NCI-H187 treated with DMSO at 0.1 percent for 48 hours (cell line): ENCODE results near the gene MED31.
"Not testable (repeated sequence)": the region's sequence is repeated elsewhere in the genome, so short reads cannot be mapped to it uniquely, and the experiment has no call there.

Experiments used
- DNase-seq: peaks from one replicate; lab custom pipeline; 2025; lab: John Stamatoyannopoulos, UW

MED31 gene

DNA sequence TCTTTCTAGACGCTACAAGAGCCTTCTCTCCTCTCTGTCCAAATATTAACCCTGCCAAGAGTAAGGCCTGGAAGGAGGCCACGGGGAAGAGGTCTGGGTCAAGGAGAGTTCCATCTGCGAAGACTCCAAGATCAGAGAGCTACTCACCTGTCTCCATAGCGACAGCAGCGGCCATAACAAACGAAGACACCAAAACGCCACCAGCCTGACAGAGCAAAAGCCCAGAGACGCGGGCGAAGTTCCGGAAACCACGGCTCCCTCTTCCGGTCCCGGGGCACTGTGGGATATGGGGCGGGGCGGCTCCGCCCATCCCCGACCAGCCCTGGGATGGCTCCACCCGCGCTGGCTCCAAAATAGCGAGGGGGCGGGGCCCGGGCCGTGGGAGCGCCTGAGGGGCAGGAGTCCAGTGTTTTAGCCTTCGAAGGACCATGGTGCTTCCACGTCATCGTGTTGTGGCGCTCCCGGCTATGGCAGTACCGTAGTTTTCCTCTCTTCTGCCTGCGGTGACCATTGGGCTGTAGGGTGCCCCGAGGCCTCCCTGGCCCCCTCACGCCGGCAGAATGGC lies at the start of gene MED31, which contains the start of gene C17orf100:
MED31 (minus strand) TSS at position 252 of the 565 bp plus-strand sequence; CDS start at position 175, 77 bp downstream.
C17orf100 (plus strand) TSS at position 409 of the 565 bp plus-strand sequence; CDS start at position 561, 152 bp downstream.
- peak; percentile 28 for DNase-seq

GRCh38 chr17:6700948-6701307 lies 49.5 kb upstream of the MED31 start:
- DNase-seq, result no peak

- no peak for DNase-seq
Observed at GRCh38 chr17:6699997-6700947, 48.9 kb upstream of the MED31 start.

GRCh38 chr17:6698004-6698403 lies 46.6 kb upstream of the MED31 start:
- no peak for DNase-seq

- DNase-seq, result no peak
Observed at GRCh38 chr17:6696906-6697305, 45.5 kb upstream of the MED31 start.

DNA sequence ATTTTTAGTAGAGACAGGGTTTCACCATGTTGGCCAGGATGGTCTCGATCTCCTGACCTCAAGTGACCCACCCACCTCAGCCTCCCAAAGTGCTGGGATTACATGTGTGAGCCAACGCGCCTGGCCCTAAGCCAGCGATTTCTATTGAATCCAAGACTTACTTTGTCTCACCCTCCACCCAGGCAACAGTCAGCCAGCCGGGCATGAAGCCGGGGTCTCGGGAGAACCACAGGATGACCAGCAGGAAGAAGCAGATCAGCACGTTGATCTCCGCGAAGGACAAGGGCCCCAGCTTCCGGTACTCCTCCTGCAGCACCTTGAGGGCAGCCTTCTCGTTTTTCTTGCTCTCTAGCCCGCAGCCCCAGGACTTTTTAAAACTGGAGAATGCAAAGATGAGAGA lies 44.2 kb upstream of the MED31 start:
- no peak for DNase-seq

- DNase-seq, result no peak
Observed at GRCh38 chr17:6695051-6695450, 43.6 kb upstream of the MED31 start.

DNA sequence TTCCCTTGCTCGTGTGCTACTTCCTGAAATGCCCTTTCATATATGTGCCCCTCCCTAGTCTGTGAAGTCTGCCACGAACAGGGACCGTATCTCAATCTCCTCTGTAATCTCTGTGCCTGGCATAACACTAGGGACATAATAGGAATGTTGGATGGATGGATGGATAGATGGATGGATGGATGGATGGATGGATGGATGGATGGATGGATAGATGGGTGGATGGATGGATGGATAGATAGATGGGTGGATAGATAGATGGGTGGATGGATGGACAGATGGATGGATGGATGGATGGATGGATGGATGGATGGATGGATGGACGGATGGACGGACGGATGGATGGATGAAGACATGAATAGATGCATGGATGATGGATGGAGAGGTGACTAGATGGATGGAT lies 40.6 kb upstream of the MED31 start:
- not testable (repeated sequence) for DNase-seq

- no peak for DNase-seq
Observed at GRCh38 chr17:6691546-6691945, 40.1 kb upstream of the MED31 start.

DNA sequence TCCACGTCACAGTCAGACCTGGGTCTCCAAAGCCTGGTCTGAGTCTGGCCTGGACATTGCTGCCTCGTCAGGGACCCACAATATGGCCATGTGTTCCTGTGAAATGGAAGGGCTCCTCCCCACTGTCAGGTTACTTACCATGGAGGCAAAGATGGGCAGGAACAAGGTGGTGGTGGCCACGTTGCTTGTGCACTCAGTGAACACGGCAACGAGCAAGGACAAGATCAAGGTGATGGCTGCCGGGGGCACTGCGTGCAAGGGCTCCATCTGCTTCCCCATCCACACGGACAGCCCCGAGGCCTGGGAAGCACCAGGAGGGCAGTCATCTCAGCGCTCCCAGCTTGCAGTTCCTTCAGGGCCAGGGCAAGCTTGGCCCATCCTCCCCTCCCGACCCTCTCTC lies 39.2 kb upstream of the MED31 start:
- DNase-seq, result no peak

- no peak for DNase-seq
Observed at GRCh38 chr17:6688944-6689343, 37.5 kb upstream of the MED31 start.

GRCh38 chr17:6686026-6686425 lies 34.6 kb upstream of the MED31 start:
- DNase-seq, result no peak

DNA sequence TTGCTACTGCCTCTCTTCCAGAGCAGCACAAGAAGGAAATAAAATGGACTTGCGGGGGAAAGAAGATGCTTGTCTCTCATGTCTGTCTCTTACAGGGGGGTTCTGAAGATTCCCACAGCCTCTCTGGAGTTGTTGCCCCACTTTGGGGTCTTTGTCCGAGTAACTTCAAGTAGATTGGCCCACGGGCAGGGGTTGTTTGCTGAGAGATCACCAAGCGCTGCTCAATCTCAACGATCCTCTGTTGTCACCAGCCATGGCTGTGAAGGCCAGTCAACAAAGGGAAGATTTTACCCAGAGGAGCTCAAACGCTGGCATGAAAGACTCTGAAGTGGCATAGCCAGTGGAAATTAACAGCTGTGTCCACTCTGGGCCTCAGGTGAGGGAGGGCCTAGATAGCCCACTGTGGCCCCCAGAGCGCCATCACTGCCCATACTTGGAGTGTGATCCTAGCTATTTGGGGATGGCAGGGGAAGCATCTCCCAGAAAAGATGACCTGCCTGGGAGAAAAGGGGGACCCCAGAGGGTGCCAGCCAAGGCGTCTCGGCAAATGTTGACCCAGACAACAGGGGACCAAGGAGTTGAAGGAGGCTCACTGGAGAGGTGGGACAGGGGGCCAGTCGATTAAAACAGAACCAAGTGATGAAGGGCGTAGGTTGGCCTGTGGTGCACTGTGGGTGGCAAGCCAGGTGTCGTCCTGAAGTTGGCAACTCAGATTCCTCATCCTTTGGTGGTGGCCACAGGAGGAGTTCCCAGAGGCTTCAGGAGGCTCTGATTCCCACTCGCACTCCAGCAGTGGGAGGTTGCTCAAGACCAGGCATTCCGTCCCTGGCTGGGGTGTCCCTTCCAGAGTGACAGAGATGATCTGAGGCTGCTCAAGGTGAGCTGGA lies 33.7 kb upstream of the MED31 start:
- DNase-seq, result no peak

- no peak for DNase-seq
Observed at GRCh38 chr17:6684460-6684783, 33.0 kb upstream of the MED31 start.

DNA sequence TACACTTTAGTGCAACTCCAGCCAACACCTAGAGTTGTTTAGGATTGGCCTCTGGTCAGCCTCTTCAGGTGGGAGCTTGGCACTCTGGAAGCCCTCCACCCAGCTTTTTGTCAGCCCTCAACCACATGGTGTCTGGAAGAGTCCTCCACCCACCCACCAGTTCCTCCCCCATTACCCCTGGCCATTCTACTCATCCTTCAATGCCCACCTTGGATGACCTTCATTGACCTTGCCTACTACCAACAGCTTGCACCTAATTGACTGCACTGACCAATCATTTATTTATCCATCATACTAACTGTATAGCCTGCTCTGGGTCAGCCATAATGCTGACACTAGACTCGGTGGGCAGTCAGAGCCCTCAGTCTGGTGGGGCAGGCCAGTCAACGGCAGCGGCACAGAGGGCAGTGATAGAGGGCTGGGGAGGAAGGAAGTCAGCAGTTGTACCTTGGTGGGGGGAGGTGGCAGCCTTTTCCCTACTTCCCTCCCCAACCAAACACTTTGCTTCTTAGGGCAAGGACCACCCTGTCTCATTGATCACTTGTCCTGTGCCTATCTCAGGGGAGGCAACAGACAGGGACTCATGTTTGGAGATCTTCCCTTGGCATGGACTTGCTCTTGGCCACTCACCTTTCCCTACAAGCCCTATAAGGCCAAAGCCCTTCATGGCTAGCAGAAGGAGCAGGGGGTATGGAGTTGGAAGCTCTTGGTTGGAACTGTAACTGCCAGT lies 32.5 kb upstream of the MED31 start:
- DNase-seq, result no peak

DNA sequence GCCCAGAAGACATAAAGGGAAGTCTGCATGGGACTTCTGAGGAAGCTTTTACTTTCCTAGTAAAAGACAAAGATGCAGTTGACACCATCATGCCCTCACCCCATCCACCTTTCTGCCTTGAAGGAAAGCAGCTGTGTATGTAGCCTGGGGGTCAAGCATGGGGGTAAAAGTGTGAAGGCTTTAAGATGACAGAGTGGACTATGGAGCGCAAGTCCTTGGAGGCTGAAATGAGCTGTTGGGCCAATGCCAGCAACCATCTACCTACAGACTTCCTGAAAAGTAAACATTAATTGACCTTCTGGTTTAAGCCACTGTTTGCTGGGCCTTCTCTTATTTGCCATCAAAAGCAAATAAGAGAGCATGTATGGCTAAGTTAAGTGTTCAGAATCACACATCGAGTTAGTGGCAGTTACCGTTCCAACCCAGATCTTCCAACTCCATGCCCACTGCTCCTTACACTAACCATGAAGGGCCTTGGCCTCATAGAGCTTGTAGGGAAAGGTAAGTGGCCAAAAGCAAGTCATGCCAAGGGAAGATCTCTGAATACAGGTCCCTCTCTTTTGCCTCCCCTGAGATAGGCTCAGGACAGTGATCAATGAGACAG lies 31.8 kb upstream of the MED31 start:
- no peak for DNase-seq

GRCh38 chr17:6682339-6682738 lies 30.9 kb upstream of the MED31 start:
- no peak for DNase-seq

GRCh38 chr17:6681671-6682070 lies 30.3 kb upstream of the MED31 start:
- DNase-seq, result no peak

DNA sequence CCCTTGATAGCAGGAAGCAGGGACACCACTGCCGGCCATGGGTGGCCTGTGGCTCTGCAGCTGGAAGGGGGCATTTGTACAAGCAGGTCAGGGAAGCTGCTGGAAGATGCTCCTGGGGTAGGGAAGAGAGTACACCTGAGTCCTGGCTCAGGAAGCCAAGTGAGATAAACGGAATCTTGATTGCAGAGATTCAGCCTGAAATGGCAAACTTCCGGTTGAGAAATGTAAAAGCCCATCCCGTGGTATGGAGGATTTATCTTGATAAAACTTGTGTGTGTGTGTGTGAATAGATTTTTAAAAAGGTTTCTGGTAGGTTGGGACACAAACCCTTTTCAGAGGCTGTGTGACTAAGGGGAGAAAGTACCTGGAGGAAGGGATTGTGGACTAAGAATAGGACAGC lies 29.8 kb upstream of the MED31 start:
- DNase-seq, result no peak

- no peak for DNase-seq
Observed at GRCh38 chr17:6679241-6679640, 27.8 kb upstream of the MED31 start.

- no peak for DNase-seq
Observed at GRCh38 chr17:6677946-6678345, 26.5 kb upstream of the MED31 start.
